Measurements from ENCODE around the gene GALNT17.

Gene GALNT17

GRCh38 chr7:71404726-71405345 lies 272.9 kb downstream of the GALNT17 start:
- no peak for DNase-seq

DNA sequence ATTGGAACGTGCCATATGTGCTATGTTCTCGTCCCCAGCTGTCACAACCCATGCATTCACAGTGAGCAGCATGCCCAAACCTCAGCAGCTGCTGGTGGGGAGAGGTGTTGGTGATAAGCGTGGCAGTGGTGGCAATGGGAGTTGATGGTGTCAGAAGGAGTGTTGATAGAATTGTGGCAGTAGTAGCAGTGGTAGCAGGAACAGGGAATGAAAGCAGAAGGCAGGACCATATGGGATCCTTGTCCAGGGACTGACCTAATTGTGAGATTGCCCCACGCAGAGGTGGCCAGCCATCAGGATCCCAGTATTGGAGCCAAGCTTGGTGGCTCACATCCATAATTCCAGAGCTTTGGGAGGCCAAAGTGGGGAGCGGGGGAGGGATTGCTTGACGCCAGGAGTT lies 276.3 kb downstream of the GALNT17 start:
- DNase-seq = no peak

GRCh38 chr7:71409550-71410157 lies 277.7 kb downstream of the GALNT17 start:
- no peak for DNase-seq

GRCh38 chr7:71411475-71411874 lies 279.5 kb downstream of the GALNT17 start:
- no peak for DNase-seq

DNA sequence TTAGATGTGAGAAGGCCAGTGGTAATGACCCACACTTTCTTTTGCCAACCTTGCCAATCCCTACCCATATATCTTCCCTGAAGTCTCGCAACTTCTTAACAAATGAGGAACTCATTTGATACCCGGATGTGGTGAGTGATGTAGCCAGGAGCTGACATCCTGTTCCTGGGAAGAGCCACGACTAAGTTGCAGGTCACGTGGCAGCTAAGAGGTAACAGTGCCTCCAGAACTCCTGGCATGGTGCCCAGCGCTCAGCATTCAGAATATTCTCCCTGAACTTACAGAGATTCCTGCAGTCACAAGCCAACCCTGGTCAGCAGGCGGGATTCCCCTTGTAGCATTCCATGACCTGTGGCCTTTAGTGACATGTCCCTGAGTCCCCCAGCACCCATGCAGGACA lies 282.5 kb downstream of the GALNT17 start:
- DNase-seq = no peak

DNA sequence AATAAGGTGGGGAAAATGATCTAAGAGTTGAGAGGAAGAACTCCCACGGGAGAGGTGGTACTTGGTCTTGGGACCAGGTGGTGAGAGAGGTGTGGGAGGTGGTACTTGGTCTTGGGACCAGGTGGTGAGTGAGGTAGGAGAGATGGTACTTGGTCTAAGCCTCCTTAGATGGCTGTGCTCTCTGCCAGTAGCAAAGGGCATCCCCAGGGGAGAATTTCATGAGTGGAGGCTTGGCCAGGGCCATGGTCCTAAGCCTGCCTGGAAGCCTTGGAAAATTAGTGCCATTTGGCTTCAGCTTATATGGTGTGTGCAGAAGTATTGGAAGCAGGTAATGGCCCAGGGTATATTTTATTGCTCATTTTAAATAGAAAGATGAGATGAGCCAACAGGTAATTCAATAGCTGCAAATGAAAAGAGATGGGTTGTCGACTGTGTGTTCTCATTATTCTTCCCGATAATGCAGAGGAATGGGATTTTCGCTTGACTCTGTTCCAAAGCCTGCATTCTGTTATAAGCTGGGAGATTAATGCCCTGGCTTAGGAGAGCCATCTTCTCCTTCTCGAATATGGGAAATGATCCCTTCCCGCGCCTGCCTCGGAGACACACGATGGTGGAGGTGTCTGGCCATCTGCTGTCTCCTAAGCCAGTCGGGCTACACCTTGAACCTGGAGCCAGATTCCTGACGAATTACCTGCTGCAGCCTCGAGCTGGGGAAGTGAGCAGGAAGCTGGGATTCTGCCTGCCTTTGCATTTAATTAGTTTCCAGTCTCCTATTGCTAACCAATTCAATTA lies 287.8 kb downstream of the GALNT17 start:
- no peak for DNase-seq

DNA sequence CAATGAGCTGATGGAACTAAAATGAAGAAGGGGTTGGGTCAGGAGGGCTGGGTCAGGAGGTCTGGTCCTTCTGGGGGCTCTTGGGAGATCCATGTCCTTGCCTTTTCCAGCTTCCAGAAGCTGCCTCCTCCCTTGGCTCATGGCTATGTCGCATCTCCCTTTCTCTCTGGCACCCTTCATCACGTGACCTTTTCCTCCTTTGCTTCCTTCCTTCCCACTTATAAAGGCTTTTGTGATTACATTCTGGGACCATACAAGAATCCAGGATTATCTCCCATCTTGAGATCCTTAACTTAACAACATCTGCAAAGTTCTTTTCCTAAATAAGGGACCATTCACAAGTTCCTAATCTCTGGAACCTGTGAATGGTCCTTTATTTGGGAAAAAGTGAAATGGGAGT lies 290.2 kb downstream of the GALNT17 start:
- no peak for DNase-seq

GRCh38 chr7:71424166-71425035 lies 292.5 kb downstream of the GALNT17 start:
- no peak for DNase-seq

GRCh38 chr7:71429083-71429482 lies 297.1 kb downstream of the GALNT17 start:
- no peak for DNase-seq

- DNase-seq = no peak
Observed at GRCh38 chr7:71430246-71430645, 298.3 kb downstream of the GALNT17 start.

GRCh38 chr7:71439321-71439720 lies 307.4 kb downstream of the GALNT17 start:
- no peak for DNase-seq

- no peak for DNase-seq
Observed at GRCh38 chr7:71442492-71443190, 310.7 kb downstream of the GALNT17 start.

GRCh38 chr7:71443191-71443530 lies 311.2 kb downstream of the GALNT17 start:
- DNase-seq = no peak

DNA sequence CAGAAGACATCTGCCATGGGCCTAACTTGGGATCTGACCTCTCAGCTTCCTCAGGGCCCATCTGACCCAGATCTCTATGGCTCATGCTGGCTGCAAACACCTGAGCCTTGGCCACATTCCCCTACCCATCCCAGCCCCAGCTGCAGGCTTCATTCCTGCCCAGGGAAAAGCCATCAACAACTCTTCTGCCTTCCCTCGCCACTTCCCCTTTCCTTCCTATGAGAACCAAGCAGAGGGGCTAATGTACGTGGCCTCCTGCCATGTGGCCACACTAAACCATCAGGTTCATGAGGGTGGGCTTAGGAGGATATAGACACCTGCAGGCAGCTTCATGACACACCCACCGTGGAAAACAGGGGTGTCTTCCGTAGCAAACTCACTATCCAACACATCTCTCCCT lies 312.2 kb downstream of the GALNT17 start:
- no peak for DNase-seq

- no peak for DNase-seq
Observed at GRCh38 chr7:71453630-71454029, 321.7 kb downstream of the GALNT17 start.

- no peak for DNase-seq
Observed at GRCh38 chr7:71454981-71455380, 323.0 kb downstream of the GALNT17 start.

- no peak for DNase-seq
Observed at GRCh38 chr7:71457021-71457420, 325.1 kb downstream of the GALNT17 start.

- DNase-seq = no peak
Observed at GRCh38 chr7:71457846-71458590, 326.1 kb downstream of the GALNT17 start.

GRCh38 chr7:71459132-71459531 lies 327.2 kb downstream of the GALNT17 start:
- no peak for DNase-seq

GRCh38 chr7:71461572-71461971 lies 329.6 kb downstream of the GALNT17 start:
- no peak for DNase-seq

DNA sequence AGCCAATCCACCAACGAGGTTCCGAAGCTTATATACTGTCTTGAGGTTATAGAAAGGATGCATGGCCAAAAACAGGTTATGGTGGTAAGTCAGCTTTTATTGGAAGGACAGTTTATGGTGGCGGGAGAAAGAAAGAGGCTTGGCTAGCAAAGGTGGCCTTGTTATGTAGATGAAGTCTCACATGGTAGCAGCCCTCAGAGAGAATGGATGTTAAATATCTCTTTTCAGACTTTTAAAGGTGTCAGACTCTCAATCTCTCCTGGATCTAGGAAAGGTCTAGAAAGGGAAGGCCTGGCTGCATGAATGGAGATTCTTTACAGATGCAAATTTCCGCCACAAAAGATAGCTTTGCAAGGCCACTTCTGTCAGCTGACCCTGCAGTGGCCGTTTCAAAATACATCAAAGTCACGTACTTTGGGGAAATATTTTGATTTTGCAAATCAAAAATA lies 333.8 kb downstream of the GALNT17 start:
- no peak for DNase-seq

Measured in stimulated activated CD4-positive, alpha-beta T cell treated with anti-CD3 and anti-CD28 coated beads, Interleukin-15, amount 100 ng/mL, for 24 hours (primary cell).